ENCODE data around the gene HGF. TPM values are rescaled to one million over a fixed set of nuclear protein-coding genes. Genes with fewer than 3 reads are reported as not detected.

Gene HGF
- total and polyA plus RNA-seq, 2 of the 13 experiments (the other 11 are each of a cell fraction or from before 2014, with no cell fraction given) = not detected

GRCh38 chr7:81768951-81769778 is 682 bp downstream of the HGF start:
- 6% methylated on average over 9 of the region's 9 CpGs for WGBS (ENCODE audit: low lambda C conversion rate)
- DNase-seq (ENCODE audit: low spot score) (no peak), ATAC-seq (no peak), FAIRE-seq (no peak)
- Histone ChIP-seq H3K9ac (ENCODE audit: insufficient read depth, low read depth, low read length) (no peak overlapping the region), H3K27ac (ENCODE audit: extremely low read length, insufficient read depth, low read length) (no peak overlapping the region), H3K36me3 (replicated peaks in 1 of 2; ENCODE audit: control insufficient read depth in 1 of 2, insufficient read depth in 2 of 2, low read length in 2 of 2) (no peaks in the 10 kb centered on the region), H3K9me3 (ENCODE audit: low read length) (no peaks in the 10 kb centered on the region), H2AFZ (ENCODE audit: low read length) (no peak overlapping the region), H3K4me2 (ENCODE audit: low read depth, low read length) (no peak overlapping the region), H4K20me1 (ENCODE audit: insufficient read depth, low read length) (no peaks in the 10 kb centered on the region), H3K27me3 (ENCODE audit: control insufficient read depth in 1 of 2, insufficient read depth in 2 of 2, low read length in 2 of 2) (0 out of 5 replicates have a peak, but pooled peaks cover 0 to 2% of the 10 kb centered on the region in 2 experiments), H3K4me1 (ENCODE audit: insufficient read depth, low read length) (no peaks in the 10 kb centered on the region), H3K4me3 (replicated peaks in 1 of 3; ENCODE audit: insufficient read depth in 1 of 3, low read depth in 2 of 3, low read length in 3 of 3) (no peak overlapping the region), H3K79me2 (ENCODE audit: insufficient read depth, low read length) (no peaks in the 10 kb centered on the region)
- ChIA-PET CTCF (ENCODE audit: low intra/inter-chr PET ratio, low total read pairs) (no interaction called here), POLR2A (no interaction called here)
- intact Hi-C loops (cut with micrococcal nuclease; ENCODE audit: unreplicated experiment) (no loop called here), in situ Hi-C loops (cut with HindIII; ENCODE audit: extremely low pct_ligation_motif_present, low pct_unique_long_range_greater_than_20kb) (no loop called here)
- no TSS peak for BruUV-seq (replicated peaks)
- no peak for TF ChIP-seq GPN1 (CRISPR knock-in tag; IDR thresholded peaks at IDR 0.05; ENCODE audit: borderline replicate concordance)
- TF ChIP-seq SMYD3 (CRISPR knock-in tag; IDR thresholded peaks at IDR 0.05) = no peak
- TF ChIP-seq SATB2 (CRISPR knock-in tag; IDR thresholded peaks at IDR 0.05) = no peak
- TF ChIP-seq CEBPZ (IDR thresholded peaks at IDR 0.05; ENCODE audit: low read length) = no peak
- no peak for TF ChIP-seq ZKSCAN1 (IDR thresholded peaks at IDR 0.05; ENCODE audit: low read length)
- TF ChIP-seq BATF2 (CRISPR knock-in tag; IDR thresholded peaks at IDR 0.05) = no peak
- no peak for TF ChIP-seq ZNF569 (CRISPR knock-in tag; IDR thresholded peaks at IDR 0.05; ENCODE audit: borderline replicate concordance)
- TF ChIP-seq FLYWCH1 (CRISPR knock-in tag; IDR thresholded peaks at IDR 0.05) = no peak
- TF ChIP-seq RAD51 (IDR thresholded peaks at IDR 0.05; ENCODE audit: borderline replicate concordance) = no peak
- no peak for TF ChIP-seq ZNF441 (CRISPR knock-in tag; IDR thresholded peaks at IDR 0.05; ENCODE audit: borderline replicate concordance)
- TF ChIP-seq HMGXB3 (CRISPR knock-in tag; IDR thresholded peaks at IDR 0.05; ENCODE audit: borderline replicate concordance) = no peak
- TF ChIP-seq FOXA1 (IDR thresholded peaks at IDR 0.05) = no peak
- TF ChIP-seq FOXA1 (CRISPR knock-in tag; IDR thresholded peaks at IDR 0.05) = no peak
- TF ChIP-seq MXD3 (CRISPR knock-in tag; IDR thresholded peaks at IDR 0.05) = no peak
- TF ChIP-seq ZNF766 (CRISPR knock-in tag; IDR thresholded peaks at IDR 0.05; ENCODE audit: borderline replicate concordance) = no peak
- TF ChIP-seq YEATS4 (CRISPR knock-in tag; IDR thresholded peaks at IDR 0.05; ENCODE audit: borderline replicate concordance) = no peak
- no peak for TF ChIP-seq RORA (CRISPR knock-in tag; IDR thresholded peaks at IDR 0.05)

Data from HepG2 (cell line).